H1 (cell line): ENCODE results near the gene PDGFA. TPM values are rescaled to one million over a fixed set of nuclear protein-coding genes. Genes with fewer than 3 reads are reported as not detected.

Source experiments
- CTCF ChIA-PET: fragments of 300-600 bp; sonication (Branson Sonifier 250); formaldehyde crosslinking; loops from one replicate; lab custom pipeline; 2021; ENCODE audit not compliant: partially characterized antibody; lab: Charles Lee
- POLR2A ChIA-PET: fragments of 300-600 bp; sonication (Branson Sonifier 250); formaldehyde crosslinking; loops from one replicate; lab custom pipeline; 2021; ENCODE audit warnings: inconsistent platforms; ENCODE audit not compliant: partially characterized antibody; lab: Charles Lee
- DNase-seq, 2 experiments: peaks; one replicate each; pipeline versions ENCODE4 v3.0.0 to v3.0.0-alpha.2; 2010 to 2022; ENCODE audit warnings: low spot score in 2 of 2, low read depth in 1 of 2, mixed read lengths in 1 of 2
- FAIRE-seq: peaks from 2 replicates; lab custom pipeline; 2011; peaks lifted over from hg19 to GRCh38; lab: Jason Lieb, UNC
- H2AFZ ChIP-seq: 2 replicates; pipeline ENCODE4 v1.8.1; 2012; ENCODE audit warnings: low read length, inconsistent platforms
- H2AK5ac ChIP-seq: 2 replicates; pipeline ENCODE4 v1.6.1; 2013; ENCODE audit warnings: low read depth, low read length
- H2BK120ac ChIP-seq: replicated peaks from 2 replicates; pipeline ENCODE3; 2013; ENCODE audit warnings: low read depth, low read length, inconsistent platforms
- H2BK12ac ChIP-seq: 2 replicates; pipeline ENCODE4 v1.6.1; 2013; ENCODE audit warnings: low read depth, low read length
- H2BK15ac ChIP-seq: 2 replicates; pipeline ENCODE4 v1.6.1; 2013; ENCODE audit warnings: low read length
- H2BK20ac ChIP-seq: 2 replicates; pipeline ENCODE4 v1.6.1; 2013; ENCODE audit warnings: low read length
- H2BK5ac ChIP-seq: 2 replicates; pipeline ENCODE4 v1.6.1; 2013; ENCODE audit warnings: low read depth, low read length
- H3K14ac ChIP-seq: 2 replicates; pipeline ENCODE4 v1.6.1; 2013; ENCODE audit warnings: inconsistent platforms; ENCODE audit not compliant: insufficient read length
- H3K18ac ChIP-seq: 2 replicates; pipeline ENCODE4 v1.6.1; 2013; ENCODE audit warnings: low read length; ENCODE audit errors: extremely low read depth
- H3K23ac ChIP-seq: 2 replicates; pipeline ENCODE4 v1.6.1; 2013; ENCODE audit warnings: inconsistent platforms; ENCODE audit not compliant: insufficient read length
- H3K23me2 ChIP-seq: 2 replicates; pipeline ENCODE4 v1.6.1; 2013; ENCODE audit warnings: low read depth, low read length
- H3K27ac ChIP-seq: 2 replicates; pipeline ENCODE4 v1.6.1; 2011; ENCODE audit warnings: low read depth, low read length, inconsistent platforms
- H3K27me3 ChIP-seq, 4 experiments: replicated peaks in 1 of 4; 1 replicate in 1 of 4; 2 replicates in 3 of 4; pipeline versions ENCODE4 v1.6.1 to v1.8.1; 2011 to 2013; ENCODE audit warnings: low read length in 3 of 4, mild to moderate bottlenecking in 3 of 4, inconsistent platforms in 2 of 4, mixed read lengths in 2 of 4, moderate library complexity in 1 of 4; ENCODE audit not compliant: control insufficient read depth in 3 of 4, insufficient read depth in 3 of 4; ENCODE audit errors: extremely low read depth in 1 of 4
- H3K36me3 ChIP-seq, 4 experiments: 2 replicates each; pipeline versions ENCODE4 v1.6.1 to v1.8.1; 2011 to 2013; ENCODE audit warnings: mild to moderate bottlenecking in 4 of 4, low read length in 3 of 4, moderate library complexity in 2 of 4, control low read depth in 1 of 4, inconsistent platforms in 1 of 4; ENCODE audit not compliant: insufficient read depth in 4 of 4, control insufficient read depth in 2 of 4
- H3K4ac ChIP-seq: replicated peaks from 2 replicates; pipeline ENCODE3; 2013; ENCODE audit warnings: low read length, low read depth, mixed read lengths, inconsistent platforms; ENCODE audit not compliant: insufficient read length
- H3K4me1 ChIP-seq, 4 experiments: replicated peaks in 1 of 4; 1 replicate in 1 of 4; 2 replicates in 3 of 4; pipeline versions ENCODE4 v1.6.1 to v1.8.1; 2011 to 2013; ENCODE audit warnings: low read length in 3 of 4, inconsistent platforms in 2 of 4, mixed read lengths in 1 of 4; ENCODE audit not compliant: insufficient read depth in 4 of 4, control insufficient read depth in 3 of 4
- H3K4me2 ChIP-seq, 2 experiments: 2 replicates each; pipeline versions ENCODE4 v1.6.1 to v1.8.1; 2011 to 2013; ENCODE audit warnings: low read depth in 2 of 2, low read length in 2 of 2, control low read depth in 1 of 2, inconsistent platforms in 1 of 2, mild to moderate bottlenecking in 1 of 2; ENCODE audit not compliant: insufficient read depth in 1 of 2
- H3K4me3 ChIP-seq, 4 experiments: fragments of 200-600, 300-600 bp in 1 of 4; sonication (generic), shearing (Covaris generic), sonication (Bioruptor Twin) in 1 of 4; 2 replicates each; pipeline versions ENCODE4 v1.5.1 to v1.8.1; 2011 to 2016; ENCODE audit warnings: low read length in 4 of 4, low read depth in 3 of 4, control low read depth in 2 of 4, inconsistent platforms in 2 of 4, mild to moderate bottlenecking in 2 of 4, mixed read lengths in 1 of 4, moderate library complexity in 1 of 4; ENCODE audit not compliant: insufficient read depth in 2 of 4; ENCODE audit errors: extremely low read depth in 1 of 4
- H3K56ac ChIP-seq: replicated peaks from 2 replicates; pipeline ENCODE3; 2013; ENCODE audit warnings: low read depth, mild to moderate bottlenecking, mixed read lengths, low read length, inconsistent platforms; ENCODE audit not compliant: insufficient read length
- H3K79me1 ChIP-seq: 2 replicates; pipeline ENCODE4 v1.6.1; 2013; ENCODE audit warnings: low read depth, low read length, control low read depth
- H3K79me2 ChIP-seq, 2 experiments: 2 replicates each; pipeline versions ENCODE4 v1.6.1 to v1.8.1; 2012 to 2013; ENCODE audit warnings: low read length in 2 of 2, mild to moderate bottlenecking in 2 of 2, inconsistent platforms in 1 of 2; ENCODE audit not compliant: insufficient read depth in 2 of 2, control insufficient read depth in 1 of 2
- H3K9ac ChIP-seq, 4 experiments: replicated peaks in 1 of 4; 1 replicate in 1 of 4; 2 replicates in 3 of 4; pipeline versions ENCODE4 v1.6.1 to v1.8.1; 2011 to 2013; ENCODE audit warnings: low read depth in 3 of 4, low read length in 3 of 4, control low read depth in 2 of 4, mild to moderate bottlenecking in 2 of 4, moderate library complexity in 2 of 4, inconsistent platforms in 1 of 4; ENCODE audit errors: extremely low read depth in 1 of 4
- H3K9me3 ChIP-seq, 2 experiments: 2 replicates each; pipeline versions ENCODE4 v1.6.1 to v1.8.1; 2012 to 2013; ENCODE audit warnings: mild to moderate bottlenecking in 2 of 2, moderate library complexity in 2 of 2, control low read depth in 1 of 2, inconsistent platforms in 1 of 2, low read depth in 1 of 2, low read length in 1 of 2, mixed read lengths in 1 of 2; ENCODE audit not compliant: insufficient read depth in 2 of 2
- H4K20me1 ChIP-seq, 2 experiments: replicated peaks in 1 of 2; 2 replicates each; pipeline versions ENCODE3 to v1.8.1; 2011 to 2013; ENCODE audit warnings: inconsistent platforms in 2 of 2, low read length in 2 of 2, mild to moderate bottlenecking in 1 of 2; ENCODE audit not compliant: insufficient read depth in 2 of 2, control insufficient read depth in 1 of 2
- H4K5ac ChIP-seq: 2 replicates; pipeline ENCODE4 v1.6.1; 2013; ENCODE audit warnings: low read length, low read depth, mixed read lengths, inconsistent platforms; ENCODE audit not compliant: insufficient read length
- H4K8ac ChIP-seq: 2 replicates; pipeline ENCODE4 v1.8.0; 2013; ENCODE audit warnings: mild to moderate bottlenecking, moderate library complexity, low read length, inconsistent platforms; ENCODE audit not compliant: insufficient read depth; ENCODE audit errors: extremely low read depth
- H4K91ac ChIP-seq: replicated peaks from 2 replicates; pipeline ENCODE3; 2013; ENCODE audit warnings: low read length, mixed read lengths, inconsistent platforms; ENCODE audit not compliant: insufficient read length
- RXRA ChIP-seq: IDR thresholded peaks from 2 replicates; pipeline ENCODE4 v1.6.1; 2011; ENCODE audit warnings: low read depth, mild to moderate bottlenecking, low read length, moderate library complexity; ENCODE audit not compliant: insufficient read depth
- WGBS, 2 experiments: shearing (Covaris generic) in 1 of 2; methylation state at CpG; one replicate each; pipeline versions ENCODE4 v1.1.6 to v1.1.7; 2013 to 2015; ENCODE audit warnings: low lambda C conversion rate in 2 of 2, mixed read lengths in 2 of 2, inconsistent platforms in 1 of 2, low coverage in 1 of 2, missing lambda C conversion rate in 1 of 2; ENCODE audit not compliant: insufficient replicate concordance in 2 of 2, insufficient coverage in 1 of 2, insufficient read length in 1 of 2; ENCODE audit errors: extremely low coverage in 1 of 2, missing lambda C conversion rate in 1 of 2; 5-methylcytosine and 5-hydroxymethylcytosine counted together
- polyA plus RNA-seq, 7 experiments: library from polyadenylated mRNA; depleted of rRNA in 3 of 7; stranded (reverse) in 5 of 7; unstranded in 2 of 7; fragments of >200 nt in 5 of 7; fragments of 200-250 nt in 2 of 7; gene quantifications; 1 replicate in 5 of 7; 2 replicates in 1 of 7; 4 replicates in 1 of 7; pipeline versions ENCODE4 v1.2.1 to v1.2.3, GENCODE V29; 2011 to 2013; ENCODE audit warnings: missing spikeins in 2 of 7, mixed read lengths in 2 of 7
- total RNA-seq: library from RNA; stranded (reverse); fragmentation: NEBNext Ultra II Directional; extraction: Animal tissue kit (Norgen Biotek cat#: 25700); gene quantifications from 2 replicates; pipeline ENCODE4 v1.2.1, GENCODE V29; 2021

PDGFA gene
- total and polyA plus RNA-seq, 2 of the 8 experiments (the other 6 are each of a cell fraction or from before 2014, with no cell fraction given), result 21.1 to 43.0 TPM

- 94% methylated on average over 8 of the region's 25 CpGs; no CpG with 5 or more reads in 1 of the 2 experiments for WGBS, 2 experiments
- no peak for TF ChIP-seq RXRA
Measured at GRCh38 chr7:511476-512145, 8.0 kb downstream of the PDGFA start.

More at GRCh38 chr7:511476-512145, 8.0 kb downstream of the PDGFA start:
- H2BK5ac ChIP-seq, result 0 out of 2 replicates have a peak overlapping the region, but pooled peaks have one; percentile 60
- H2AK5ac ChIP-seq, result no peak overlapping the region
- H3K23me2 ChIP-seq, result no peaks in the 10 kb centered on the region; the same call in 1 of the 2 replicates
- 0 out of 2 replicates have a peak overlapping the region, but pooled peaks have one; percentile 15 for H3K27ac ChIP-seq
- no peak for DNase-seq
- no peaks in the 10 kb centered on the region; the same call in none of the 2 replicates for H3K79me1 ChIP-seq
- no peak overlapping the region for H2BK15ac ChIP-seq
- ChIA-PET CTCF (no interaction called here), POLR2A (interaction anchor here (1.4 kb wide), 1 partner anchor 76 kb away, joined by 3 read pairs; no protein-coding TSS in a partner anchor)
- H4K20me1 ChIP-seq, result peaks cover 7 to 14% of the 10 kb centered on the region in 2 experiments
- H3K4me3 ChIP-seq, result no peak overlapping the region
- H3K79me2 ChIP-seq, result peaks cover 0 to 44% of the 10 kb centered on the region in 2 experiments; a peak in 3 of 4 replicates
- no peak overlapping the region for H3K56ac ChIP-seq
- H3K9me3 ChIP-seq, result no peaks in the 10 kb centered on the region
- no peak overlapping the region for H2AFZ ChIP-seq
- H2BK20ac ChIP-seq, result no peak overlapping the region
- peaks cover 0 to 17% (median 6%) of the 10 kb centered on the region in 4 experiments; a peak in 6 of 8 replicates for H3K36me3 ChIP-seq
- no peak overlapping the region for H3K4me2 ChIP-seq
- no peak for FAIRE-seq
- H3K18ac ChIP-seq, result no peak overlapping the region
- H4K91ac ChIP-seq, result peak overlapping the region; percentile 79
- no peak overlapping the region for H3K14ac ChIP-seq
- H3K4me1 ChIP-seq, result peaks cover 6 to 35% (median 15%) of the 10 kb centered on the region in 4 experiments
- H3K9ac ChIP-seq, result no peak overlapping the region
- no peak overlapping the region for H2BK120ac ChIP-seq
- no peak overlapping the region for H2BK12ac ChIP-seq
- H3K23ac ChIP-seq, result no peak overlapping the region
- peak overlapping the region; percentile 28; the same call in 1 of the 2 replicates for H4K8ac ChIP-seq
- H3K4ac ChIP-seq, result no peak overlapping the region
- no peaks in the 10 kb centered on the region for H3K27me3 ChIP-seq
- H4K5ac ChIP-seq, result no peak overlapping the region
